Measurements from ENCODE around the gene TBC1D22A. TPM values are rescaled to one million over a fixed set of nuclear protein-coding genes. Genes with fewer than 3 reads are reported as not detected.

TBC1D22A gene
- total RNA-seq, 1 experiment from 2014 or later, result 20.9 TPM

DNA sequence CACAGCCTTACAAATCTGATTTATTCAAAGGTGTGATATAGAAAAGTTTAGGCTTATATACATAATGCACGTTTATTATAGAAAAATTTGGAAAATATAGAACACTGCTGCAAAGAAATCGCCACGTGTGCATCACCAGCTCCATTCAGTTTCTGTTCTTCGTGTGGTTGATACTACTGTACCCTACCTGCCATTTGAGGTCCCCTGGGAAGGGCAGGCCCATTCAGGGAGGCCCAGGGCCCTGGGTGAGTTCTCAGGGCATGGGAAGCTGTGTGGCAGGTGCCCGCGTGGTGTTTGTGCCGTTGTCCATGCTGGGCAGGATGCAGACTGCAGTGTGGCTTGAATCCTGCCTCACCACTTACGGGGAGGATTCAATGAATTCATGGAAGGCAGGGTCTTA, 60.8 kb downstream of the TBC1D22A start:
- no peak overlapping the region for H3K4me3 ChIP-seq (replicated peaks in 1 of 2; ENCODE audit: low read depth in 1 of 2, low read length in 2 of 2)
- no peaks in the 10 kb centered on the region for H3K4me1 ChIP-seq (ENCODE audit: control insufficient read depth in 1 of 2, insufficient read depth in 2 of 2, low read length in 2 of 2)
- H3K27me3 ChIP-seq (ENCODE audit: insufficient read depth, low read length), result no peaks in the 10 kb centered on the region
- no peaks in the 10 kb centered on the region for H3K9me3 ChIP-seq (ENCODE audit: control insufficient read depth in 1 of 2, insufficient read depth in 1 of 2, low read depth in 1 of 2, low read length in 2 of 2)
- POLR2A ChIA-PET, result no interaction called here
- no peaks in the 10 kb centered on the region for H4K20me1 ChIP-seq (ENCODE audit: insufficient read depth)
- H2AFZ ChIP-seq (ENCODE audit: low read depth, low read length, poor library complexity, severe bottlenecking), result no peak overlapping the region
- intact Hi-C loops (cut with micrococcal nuclease), result no loop called here
- H3K9me2 ChIP-seq (ENCODE audit: insufficient read depth), result no peaks in the 10 kb centered on the region
- RAD21 ChIA-PET (ENCODE audit: low non-redundant PET in 1 of 2, low total read pairs in 2 of 2, uncharacterized antibody in 2 of 2, unreplicated experiment in 2 of 2), result no interaction called here
- no TSS peak for BruUV-seq (replicated peaks)
- H3K27ac ChIP-seq (ENCODE audit: low read depth, low read length), result no peak overlapping the region
- no peak for TF ChIP-seq YY1 (IDR thresholded peaks at IDR 0.05; ENCODE audit: extremely low read depth, insufficient replicate concordance, low read depth, low read length)
- TF ChIP-seq MAX (IDR thresholded peaks at IDR 0.05), result no peak
- no peak for TF ChIP-seq ZFX (IDR thresholded peaks at IDR 0.05)
- TF ChIP-seq FOSL1 (IDR thresholded peaks at IDR 0.05; ENCODE audit: low read depth), result no peak
- no peak for TF ChIP-seq SIN3A (IDR thresholded peaks at IDR 0.05; ENCODE audit: low read depth)
- TF ChIP-seq EZH2phosphoT487 (IDR thresholded peaks at IDR 0.05; ENCODE audit: borderline replicate concordance), result no peak
- TF ChIP-seq EGR1 (IDR thresholded peaks at IDR 0.05; ENCODE audit: low read depth), result no peak
- no peak for TF ChIP-seq SRF (IDR thresholded peaks at IDR 0.05; ENCODE audit: low read depth)
- no peak for TF ChIP-seq CBX3 (IDR thresholded peaks at IDR 0.05; ENCODE audit: low read depth)
- no peak for TF ChIP-seq CTCF (IDR thresholded peaks at IDR 0.05 in 2 of 3, conservative IDR thresholded peaks at IDR 0.05 in 1 of 3; ENCODE audit: borderline replicate concordance in 1 of 3, insufficient read depth in 1 of 3, low read depth in 2 of 3, low read length in 2 of 3)
- no peak for TF ChIP-seq ELF1 (IDR thresholded peaks at IDR 0.05; ENCODE audit: borderline replicate concordance, low read depth)
- TF ChIP-seq ZBTB33 (IDR thresholded peaks at IDR 0.05; ENCODE audit: extremely low read depth, insufficient replicate concordance, low read length), result no peak
- no peak for TF ChIP-seq SP1 (IDR thresholded peaks at IDR 0.05; ENCODE audit: low read depth)
- TF ChIP-seq POLR2A (IDR thresholded peaks at IDR 0.05; ENCODE audit: borderline replicate concordance, extremely low read depth, insufficient read depth, insufficient read length), result no peak
- CTCF ChIA-PET, result no interaction called here
- no peaks in the 10 kb centered on the region for H3K36me3 ChIP-seq (ENCODE audit: control insufficient read depth in 1 of 2, insufficient read depth in 2 of 2, low read length in 2 of 2)
- H3K4me2 ChIP-seq (ENCODE audit: low read length), result no peak overlapping the region
- no peak overlapping the region for H3K9ac ChIP-seq (ENCODE audit: low read length)
- H3K79me2 ChIP-seq (ENCODE audit: insufficient read depth, low read length), result peaks cover 14% of the 10 kb centered on the region
- DNase-seq (ENCODE audit: low read depth, low spot score), result no peak
- no peak for ATAC-seq
